ENCODE results near the gene SMIM7. TPM values are rescaled to one million over a fixed set of nuclear protein-coding genes. Genes with fewer than 3 reads are reported as not detected.

SMIM7 gene
- total and polyA plus RNA-seq, 4 experiments from 2014 or later = 59.6 to 94.1 (median 78.1) TPM

- ChIA-PET POLR2A (ENCODE audit: partially characterized antibody) (no interaction called here), CTCF (ENCODE audit: partially characterized antibody) (interaction anchor here (0.7 kb wide), 3 partner anchors 40 to 1087 kb away, joined by 3 read pairs; no protein-coding TSS in a partner anchor)
- H3K4me3 Mint-ChIP-seq = no peak overlapping the region
- H3K9me3 Mint-ChIP-seq = no peaks in the 10 kb centered on the region
- Histone ChIP-seq H3K4me1 (ENCODE audit: insufficient read depth, low read length) (peaks cover 41% of the 10 kb centered on the region), H3K36me3 (ENCODE audit: insufficient read depth, low read length) (no peaks in the 10 kb centered on the region), H3K27ac (ENCODE audit: low read depth, low read length) (no peak overlapping the region), H3K4me3 (ENCODE audit: low read length in 2 of 2) (no peak overlapping the region), H3K9me3 (ENCODE audit: control insufficient read depth in 1 of 2, low read length in 2 of 2) (no peaks in the 10 kb centered on the region), H3K27me3 (ENCODE audit: insufficient read depth, low read length) (no peaks in the 10 kb centered on the region)
- intact Hi-C loops (cut with micrococcal nuclease) = no loop called here
- peaks cover 31 to 69% (median 50%) of the 10 kb centered on the region in 4 donors for H3K4me1 Mint-ChIP-seq
- H3K27me3 Mint-ChIP-seq = no peaks in the 10 kb centered on the region
- H3K36me3 Mint-ChIP-seq = peaks cover 3 to 9% of the 10 kb centered on the region in 2 donors
- DNase-seq = no peak
- H3K27ac Mint-ChIP-seq = peak overlapping the region in 3 of 7 donors; percentile 12 to 87 (median 55)
These were observed 50.3 kb downstream of the SMIM7 start for GRCh38 chr19:16609511-16610200.

GRCh38 chr19:16608290-16608739 lies 51.6 kb downstream of the SMIM7 start:
- H3K4me3 Mint-ChIP-seq = no peak overlapping the region

GRCh38 chr19:16607819-16608218 lies 52.1 kb downstream of the SMIM7 start:
- POLR2A ChIA-PET (ENCODE audit: partially characterized antibody) = no interaction called here
- H3K27ac ChIP-seq (ENCODE audit: low read depth, low read length) = no peak overlapping the region
- H3K27me3 Mint-ChIP-seq = no peaks in the 10 kb centered on the region

More at GRCh38 chr19:16608290-16608739, 51.6 kb downstream of the SMIM7 start:
- Mint-ChIP-seq H3K36me3 (peaks cover 3 to 12% of the 10 kb centered on the region in 2 donors), H3K4me1 (peaks cover 28 to 69% (median 46%) of the 10 kb centered on the region in 4 donors), H3K27ac (peak overlapping the region in 4 of 7 donors; percentile 25 to 70 (median 46)), H3K9me3 (no peaks in the 10 kb centered on the region), H3K27me3 (no peaks in the 10 kb centered on the region)
- Histone ChIP-seq H3K27ac (ENCODE audit: low read depth, low read length) (no peak overlapping the region), H3K36me3 (ENCODE audit: insufficient read depth, low read length) (no peaks in the 10 kb centered on the region), H3K4me3 (ENCODE audit: low read length in 2 of 2) (no peak overlapping the region), H3K9me3 (ENCODE audit: control insufficient read depth in 1 of 2, low read length in 2 of 2) (no peaks in the 10 kb centered on the region), H3K4me1 (ENCODE audit: insufficient read depth, low read length) (peaks cover 33% of the 10 kb centered on the region), H3K27me3 (ENCODE audit: insufficient read depth, low read length) (no peaks in the 10 kb centered on the region)
- POLR2A ChIA-PET (ENCODE audit: partially characterized antibody) = no interaction called here
- intact Hi-C loops (cut with micrococcal nuclease) = no loop called here
- CTCF ChIA-PET (ENCODE audit: partially characterized antibody) = interaction anchor here (0.9 kb wide), 1 partner anchor 20 kb away, joined by 3 read pairs; no protein-coding TSS in a partner anchor
- no peak for DNase-seq

GRCh38 chr19:16605553-16605994 lies 54.4 kb downstream of the SMIM7 start:
- Histone ChIP-seq H3K9me3 (ENCODE audit: control insufficient read depth in 1 of 2, low read length in 2 of 2) (no peaks in the 10 kb centered on the region), H3K27ac (ENCODE audit: low read depth, low read length) (no peak overlapping the region)
- H3K4me1 Mint-ChIP-seq = peaks cover 21 to 55% (median 36%) of the 10 kb centered on the region in 4 donors

More at GRCh38 chr19:16607819-16608218, 52.1 kb downstream of the SMIM7 start:
- H3K9me3 ChIP-seq (ENCODE audit: control insufficient read depth in 1 of 2, low read length in 2 of 2) = no peaks in the 10 kb centered on the region
- DNase-seq = no peak
- Mint-ChIP-seq H3K9me3 (no peaks in the 10 kb centered on the region), H3K4me1 (peaks cover 28 to 64% (median 44%) of the 10 kb centered on the region in 4 donors), H3K36me3 (peaks cover 3 to 12% of the 10 kb centered on the region in 2 donors), H3K4me3 (no peak overlapping the region), H3K27ac (peak overlapping the region in 4 of 7 donors; percentile 34 to 70 (median 58))
- H3K27me3 ChIP-seq (ENCODE audit: insufficient read depth, low read length) = no peaks in the 10 kb centered on the region
- H3K4me3 ChIP-seq (ENCODE audit: low read length in 2 of 2) = no peak overlapping the region
- intact Hi-C loops (cut with micrococcal nuclease) = no loop called here
- no peaks in the 10 kb centered on the region for H3K36me3 ChIP-seq (ENCODE audit: insufficient read depth, low read length)
- CTCF ChIA-PET (ENCODE audit: partially characterized antibody) = interaction anchor here (0.9 kb wide), 1 partner anchor 20 kb away, joined by 3 read pairs; no protein-coding TSS in a partner anchor
- peaks cover 33% of the 10 kb centered on the region for H3K4me1 ChIP-seq (ENCODE audit: insufficient read depth, low read length)

GRCh38 chr19:16605115-16605514 lies 54.8 kb downstream of the SMIM7 start:
- H3K36me3 ChIP-seq (ENCODE audit: insufficient read depth, low read length) = no peaks in the 10 kb centered on the region
- Mint-ChIP-seq H3K4me3 (no peak overlapping the region), H3K36me3 (peaks cover 0 to 14% of the 10 kb centered on the region in 2 donors), H3K4me1 (peaks cover 19 to 57% (median 35%) of the 10 kb centered on the region in 4 donors), H3K9me3 (no peaks in the 10 kb centered on the region), H3K27me3 (no peaks in the 10 kb centered on the region), H3K27ac (peak overlapping the region in 4 of 7 donors; percentile 8 to 78 (median 67))
- ChIA-PET POLR2A (ENCODE audit: partially characterized antibody) (interaction anchor here (0.9 kb wide), 1 partner anchor 36 kb away, joined by 3 read pairs; no protein-coding TSS in a partner anchor), CTCF (ENCODE audit: partially characterized antibody) (no interaction called here)
- no peaks in the 10 kb centered on the region for H3K27me3 ChIP-seq (ENCODE audit: insufficient read depth, low read length)
- DNase-seq = no peak
- H3K4me1 ChIP-seq (ENCODE audit: insufficient read depth, low read length) = peaks cover 14% of the 10 kb centered on the region
- H3K9me3 ChIP-seq (ENCODE audit: control insufficient read depth in 1 of 2, low read length in 2 of 2) = no peaks in the 10 kb centered on the region
- intact Hi-C loops (cut with micrococcal nuclease) = no loop called here
- no peak overlapping the region for H3K4me3 ChIP-seq (ENCODE audit: low read length in 2 of 2)
- H3K27ac ChIP-seq (ENCODE audit: low read depth, low read length) = no peak overlapping the region

More at GRCh38 chr19:16605553-16605994, 54.4 kb downstream of the SMIM7 start:
- no peaks in the 10 kb centered on the region for H3K9me3 Mint-ChIP-seq
- Histone ChIP-seq H3K27me3 (ENCODE audit: insufficient read depth, low read length) (no peaks in the 10 kb centered on the region), H3K4me3 (ENCODE audit: low read length in 2 of 2) (no peak overlapping the region), H3K36me3 (ENCODE audit: insufficient read depth, low read length) (no peaks in the 10 kb centered on the region), H3K4me1 (ENCODE audit: insufficient read depth, low read length) (peaks cover 19% of the 10 kb centered on the region)
- no peak overlapping the region for H3K4me3 Mint-ChIP-seq
- peaks cover 0 to 14% of the 10 kb centered on the region in 2 donors for H3K36me3 Mint-ChIP-seq
- no peak for DNase-seq
- H3K27me3 Mint-ChIP-seq = no peaks in the 10 kb centered on the region
- intact Hi-C loops (cut with micrococcal nuclease) = no loop called here
- CTCF ChIA-PET (ENCODE audit: partially characterized antibody) = no interaction called here
- POLR2A ChIA-PET (ENCODE audit: partially characterized antibody) = interaction anchor here (0.9 kb wide), 1 partner anchor 36 kb away, joined by 3 read pairs; no protein-coding TSS in a partner anchor
- H3K27ac Mint-ChIP-seq = peak overlapping the region in 5 of 7 donors; percentile 8 to 78 (median 70)

- Histone ChIP-seq H3K36me3 (ENCODE audit: insufficient read depth, low read length) (no peaks in the 10 kb centered on the region), H3K27ac (ENCODE audit: low read depth, low read length) (no peak overlapping the region), H3K4me1 (ENCODE audit: insufficient read depth, low read length) (peaks cover 10% of the 10 kb centered on the region), H3K27me3 (ENCODE audit: insufficient read depth, low read length) (no peaks in the 10 kb centered on the region), H3K9me3 (ENCODE audit: control insufficient read depth in 1 of 2, low read length in 2 of 2) (no peaks in the 10 kb centered on the region), H3K4me3 (ENCODE audit: low read length in 2 of 2) (no peak overlapping the region)
- CTCF ChIA-PET (ENCODE audit: partially characterized antibody) = no interaction called here
- no peak for DNase-seq
- no peaks in the 10 kb centered on the region for H3K9me3 Mint-ChIP-seq
- POLR2A ChIA-PET (ENCODE audit: partially characterized antibody) = interaction anchor here (0.9 kb wide), 1 partner anchor 36 kb away, joined by 3 read pairs; no protein-coding TSS in a partner anchor
- no peaks in the 10 kb centered on the region for H3K27me3 Mint-ChIP-seq
- peak overlapping the region in 2 of 7 donors; percentile 64 to 92 for H3K27ac Mint-ChIP-seq
- intact Hi-C loops (cut with micrococcal nuclease) = no loop called here
- no peak overlapping the region for H3K4me3 Mint-ChIP-seq
- peaks cover 19 to 59% (median 35%) of the 10 kb centered on the region in 4 donors for H3K4me1 Mint-ChIP-seq
- peaks cover 0 to 14% of the 10 kb centered on the region in 2 donors for H3K36me3 Mint-ChIP-seq
These were observed 55.3 kb downstream of the SMIM7 start for GRCh38 chr19:16604615-16605014.

GRCh38 chr19:16603090-16603489 lies 56.9 kb downstream of the SMIM7 start:
- no peak overlapping the region for H3K4me3 Mint-ChIP-seq
- DNase-seq = no peak
- H3K36me3 Mint-ChIP-seq = peaks cover 0 to 14% of the 10 kb centered on the region in 2 donors
- peaks cover 17 to 63% (median 36%) of the 10 kb centered on the region in 4 donors for H3K4me1 Mint-ChIP-seq
- Histone ChIP-seq H3K4me1 (ENCODE audit: insufficient read depth, low read length) (peaks cover 6% of the 10 kb centered on the region), H3K4me3 (ENCODE audit: low read length in 2 of 2) (no peak overlapping the region), H3K36me3 (ENCODE audit: insufficient read depth, low read length) (no peaks in the 10 kb centered on the region), H3K9me3 (ENCODE audit: control insufficient read depth in 1 of 2, low read length in 2 of 2) (no peaks in the 10 kb centered on the region), H3K27me3 (ENCODE audit: insufficient read depth, low read length) (no peaks in the 10 kb centered on the region), H3K27ac (ENCODE audit: low read depth, low read length) (no peak overlapping the region)
- no peak overlapping the region for H3K27ac Mint-ChIP-seq
- ChIA-PET CTCF (ENCODE audit: partially characterized antibody) (no interaction called here), POLR2A (ENCODE audit: partially characterized antibody) (interaction anchor here (1.2 kb wide), 1 partner anchor 9 kb away, joined by 3 read pairs; no protein-coding TSS in a partner anchor)
- intact Hi-C loops (cut with micrococcal nuclease) = no loop called here
- H3K9me3 Mint-ChIP-seq = no peaks in the 10 kb centered on the region
- H3K27me3 Mint-ChIP-seq = no peaks in the 10 kb centered on the region

Data from CD4-positive, alpha-beta memory T cell (primary cell).